Brain microvascular endothelial cell (primary cell): ENCODE results near the gene MYH7B.

Source experiments
- DNase-seq: peaks from one replicate; pipeline ENCODE4 v3.0.0-alpha.2; 2020
- H3K27ac ChIP-seq: fragments of 250-450 bp; sonication (Bioruptor Pico); 2 replicates; pipeline ENCODE4 v1.5.1; 2020; ENCODE audit warnings: mild to moderate bottlenecking, moderate library complexity
- H3K27me3 ChIP-seq: fragments of 250-450 bp; sonication (Bioruptor Pico); replicated peaks from 2 replicates; pipeline ENCODE4 v1.5.1; 2020; ENCODE audit warnings: mild to moderate bottlenecking
- H3K36me3 ChIP-seq: fragments of 250-450 bp; sonication (Bioruptor Pico); replicated peaks from 2 replicates; pipeline ENCODE4 v1.5.1; 2020; ENCODE audit warnings: mild to moderate bottlenecking
- H3K4me3 ChIP-seq: 2 replicates; pipeline ENCODE4 v1.5.1; 2011; ENCODE audit warnings: low read depth, mild to moderate bottlenecking, control low read depth, low read length, moderate library complexity
- CTCF ChIP-seq: IDR thresholded peaks from 2 replicates; pipeline ENCODE4 v1.5.1; 2011; ENCODE audit warnings: low read depth, mild to moderate bottlenecking, moderate library complexity, low read length, control low read depth, inconsistent platforms; ENCODE audit errors: missing control alignments
- in situ Hi-C: cut with HindIII; loops from 2 replicates; pipeline ENCODE4 v1.10.0; 2017; ENCODE audit warnings: low sequenced_read_pairs, low pct_ligation_motif_present

The MYH7B gene

DNA sequence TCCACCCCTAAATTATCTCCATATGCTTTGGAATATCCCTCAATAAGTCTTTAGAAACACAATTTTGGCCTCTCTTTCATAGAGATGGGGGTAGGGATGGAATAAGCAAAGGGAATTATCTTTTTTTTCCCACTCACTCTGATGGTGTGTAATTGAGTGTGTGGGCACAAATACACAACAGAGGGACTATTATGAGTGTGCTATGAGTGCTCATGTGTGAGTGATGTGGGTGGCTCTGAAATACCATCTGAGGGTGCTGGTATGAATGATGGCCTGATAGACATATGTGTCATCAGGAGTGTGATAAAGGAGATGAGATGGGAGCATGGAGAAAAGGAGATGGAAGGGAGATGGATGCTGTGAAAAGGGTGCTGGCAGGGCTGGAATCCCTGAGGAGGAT lies 35.6 kb upstream of the MYH7B start:
- no peak overlapping the region for H3K27ac ChIP-seq
- DNase-seq = no peak
- H3K27me3 ChIP-seq = no peaks in the 10 kb centered on the region
- in situ Hi-C loops = no loop called here
- H3K36me3 ChIP-seq = peaks cover 5% of the 10 kb centered on the region
- H3K4me3 ChIP-seq = no peak overlapping the region
- TF ChIP-seq CTCF = no peak

DNA sequence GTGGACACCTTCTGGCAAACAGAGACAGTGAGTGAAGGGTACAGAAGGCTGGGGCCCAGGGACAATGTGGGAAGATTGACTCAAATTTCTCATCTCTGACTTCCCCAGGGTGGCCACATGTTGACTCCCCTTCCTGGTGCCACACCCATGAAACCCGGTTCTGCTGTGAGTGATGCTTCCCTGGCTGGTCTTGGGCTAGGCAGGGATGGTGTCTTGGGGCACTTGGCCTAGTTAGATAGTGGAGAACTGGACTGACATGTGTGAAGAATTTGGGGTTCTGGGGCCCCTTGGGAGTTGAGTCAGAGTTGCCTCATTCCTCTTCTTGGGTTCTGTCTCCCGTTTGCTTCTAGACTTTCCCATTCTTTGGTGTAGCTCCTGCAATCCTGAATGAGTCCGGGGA lies 34.2 kb upstream of the MYH7B start:
- in situ Hi-C loops = no loop called here
- Histone ChIP-seq H3K36me3 (peaks cover 11% of the 10 kb centered on the region), H3K4me3 (no peak overlapping the region), H3K27ac (no peak overlapping the region), H3K27me3 (no peaks in the 10 kb centered on the region)
- no peak for DNase-seq
- no peak for TF ChIP-seq CTCF

GRCh38 chr20:34922654-34923381 lies 32.9 kb upstream of the MYH7B start:
- H3K36me3 ChIP-seq = peaks cover 16% of the 10 kb centered on the region
- no peak overlapping the region for H3K4me3 ChIP-seq
- no peak for TF ChIP-seq CTCF
- peak; percentile 53 for DNase-seq
- H3K27me3 ChIP-seq = no peaks in the 10 kb centered on the region
- H3K27ac ChIP-seq = no peak overlapping the region
- in situ Hi-C loops = no loop called here

DNA sequence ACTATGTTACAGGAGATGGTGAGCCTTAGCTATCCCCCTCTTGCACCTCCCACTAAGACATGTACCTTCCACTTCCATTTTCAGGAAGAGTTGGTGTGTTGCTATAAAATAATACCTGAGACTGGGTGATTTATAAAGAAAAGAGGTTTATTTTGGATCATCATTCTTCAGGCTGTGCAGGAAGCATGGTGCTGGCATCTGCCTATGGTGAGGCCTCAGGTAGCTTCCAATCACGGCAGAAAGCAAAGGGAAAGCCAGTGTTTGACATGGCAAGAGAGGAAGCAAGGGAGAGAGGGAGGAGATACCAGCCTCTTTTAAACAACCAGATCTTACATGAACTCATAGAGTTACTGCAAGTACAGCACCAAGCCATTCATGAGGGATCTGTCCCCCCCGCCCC lies 32.3 kb upstream of the MYH7B start:
- DNase-seq = no peak
- TF ChIP-seq CTCF = no peak
- H3K4me3 ChIP-seq = no peak overlapping the region
- H3K36me3 ChIP-seq = peaks cover 20% of the 10 kb centered on the region
- H3K27ac ChIP-seq = no peak overlapping the region
- no peaks in the 10 kb centered on the region for H3K27me3 ChIP-seq
- in situ Hi-C loops = no loop called here

- H3K27me3 ChIP-seq = no peaks in the 10 kb centered on the region
- TF ChIP-seq CTCF = no peak
- peaks cover 38% of the 10 kb centered on the region for H3K36me3 ChIP-seq
- H3K27ac ChIP-seq = no peak overlapping the region
- H3K4me3 ChIP-seq = no peak overlapping the region
- DNase-seq = no peak
- in situ Hi-C loops = no loop called here
These were observed 30.3 kb upstream of the MYH7B start for GRCh38 chr20:34925341-34925740.

GRCh38 chr20:34925981-34926380 lies 29.7 kb upstream of the MYH7B start:
- in situ Hi-C loops = no loop called here
- TF ChIP-seq CTCF = no peak
- DNase-seq = no peak
- Histone ChIP-seq H3K36me3 (peaks cover 44% of the 10 kb centered on the region), H3K27ac (no peak overlapping the region), H3K27me3 (no peaks in the 10 kb centered on the region), H3K4me3 (no peak overlapping the region)
